Esophagus squamous epithelium (tissue), 4 donors: ENCODE results near the gene TBC1D20.

Source experiments
- POLR2A ChIP-seq, 4 donors: fragments of 450-650 bp; IDR thresholded peaks; one replicate each; pipeline ENCODE4 v1.6.1; 2017; ENCODE audit warnings: antibody characterized with exemption in 4 of 4, mild to moderate bottlenecking in 4 of 4, moderate library complexity in 3 of 4
- TF ChIP-seq, protein P1 (sequence below), 6 experiments: fragments of 450-650 bp in 4 of 6; fragments of 200-600 bp in 2 of 6; sonication (generic) in 2 of 6; IDR thresholded peaks; one replicate each; pipeline ENCODE4 v1.5.1; 2016 to 2019; ENCODE audit warnings: antibody characterized with exemption in 6 of 6, mild to moderate bottlenecking in 4 of 6, moderate library complexity in 4 of 6

DNA sequence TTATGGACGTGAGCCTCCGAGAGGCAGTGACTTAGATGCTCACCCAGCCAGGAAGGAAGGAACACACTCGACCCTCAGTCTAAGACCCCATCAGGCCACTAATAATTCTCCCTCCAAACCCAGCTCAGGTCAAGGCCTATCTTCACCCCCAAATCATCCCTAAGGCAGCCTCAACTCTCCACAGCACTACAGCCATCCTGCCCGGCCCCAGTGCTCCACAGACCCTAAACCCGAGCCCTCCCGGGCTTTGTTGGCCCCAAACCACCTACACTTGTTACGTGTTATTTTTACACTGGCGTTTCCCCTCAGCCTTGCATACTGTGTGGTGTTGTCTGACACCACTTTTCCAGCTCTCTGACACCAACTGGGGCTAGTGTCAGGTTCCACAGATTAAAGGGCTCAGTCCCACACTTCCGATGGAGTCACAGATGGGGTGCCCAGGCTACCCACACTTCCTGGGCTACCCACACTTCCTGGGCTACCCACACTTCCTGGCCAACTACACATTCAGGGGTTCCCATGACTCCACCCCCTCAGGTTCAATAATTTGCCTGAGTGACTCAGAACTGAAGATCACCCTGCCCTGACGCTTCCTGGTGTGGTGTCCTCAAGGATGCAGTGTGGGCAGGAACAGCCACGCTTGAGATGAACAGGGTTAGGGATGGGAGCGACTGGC is 28.9 kb downstream of the TBC1D20 start:
- TF ChIP-seq, protein P1, sequence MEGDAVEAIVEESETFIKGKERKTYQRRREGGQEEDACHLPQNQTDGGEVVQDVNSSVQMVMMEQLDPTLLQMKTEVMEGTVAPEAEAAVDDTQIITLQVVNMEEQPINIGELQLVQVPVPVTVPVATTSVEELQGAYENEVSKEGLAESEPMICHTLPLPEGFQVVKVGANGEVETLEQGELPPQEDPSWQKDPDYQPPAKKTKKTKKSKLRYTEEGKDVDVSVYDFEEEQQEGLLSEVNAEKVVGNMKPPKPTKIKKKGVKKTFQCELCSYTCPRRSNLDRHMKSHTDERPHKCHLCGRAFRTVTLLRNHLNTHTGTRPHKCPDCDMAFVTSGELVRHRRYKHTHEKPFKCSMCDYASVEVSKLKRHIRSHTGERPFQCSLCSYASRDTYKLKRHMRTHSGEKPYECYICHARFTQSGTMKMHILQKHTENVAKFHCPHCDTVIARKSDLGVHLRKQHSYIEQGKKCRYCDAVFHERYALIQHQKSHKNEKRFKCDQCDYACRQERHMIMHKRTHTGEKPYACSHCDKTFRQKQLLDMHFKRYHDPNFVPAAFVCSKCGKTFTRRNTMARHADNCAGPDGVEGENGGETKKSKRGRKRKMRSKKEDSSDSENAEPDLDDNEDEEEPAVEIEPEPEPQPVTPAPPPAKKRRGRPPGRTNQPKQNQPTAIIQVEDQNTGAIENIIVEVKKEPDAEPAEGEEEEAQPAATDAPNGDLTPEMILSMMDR (IDR thresholded peaks at IDR 0.05), result no peak
- TF ChIP-seq POLR2A (IDR thresholded peaks at IDR 0.05), result no peak
